ENCODE results near the gene SEC62.

Gene SEC62

DNA sequence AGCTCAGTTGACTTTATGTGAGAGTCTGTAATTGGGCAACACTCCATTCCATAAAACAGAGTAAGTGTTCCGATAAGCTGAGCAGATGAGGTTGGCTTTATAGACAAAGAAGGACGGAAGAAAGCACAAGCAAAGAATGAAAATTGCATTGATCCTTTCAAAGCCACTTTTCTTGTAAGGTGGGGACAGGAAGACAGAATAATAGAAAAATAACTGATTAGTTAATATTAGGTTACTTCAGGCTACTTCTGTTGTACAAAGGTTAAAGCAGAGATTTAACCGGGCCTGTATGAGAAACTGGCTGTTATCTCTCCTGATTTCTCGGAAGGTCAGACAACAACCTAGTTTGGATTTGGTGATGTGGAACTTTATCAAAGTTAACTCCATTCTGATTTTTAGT, 55.7 kb downstream of the SEC62 start:
- DNase-seq = no peak

DNA sequence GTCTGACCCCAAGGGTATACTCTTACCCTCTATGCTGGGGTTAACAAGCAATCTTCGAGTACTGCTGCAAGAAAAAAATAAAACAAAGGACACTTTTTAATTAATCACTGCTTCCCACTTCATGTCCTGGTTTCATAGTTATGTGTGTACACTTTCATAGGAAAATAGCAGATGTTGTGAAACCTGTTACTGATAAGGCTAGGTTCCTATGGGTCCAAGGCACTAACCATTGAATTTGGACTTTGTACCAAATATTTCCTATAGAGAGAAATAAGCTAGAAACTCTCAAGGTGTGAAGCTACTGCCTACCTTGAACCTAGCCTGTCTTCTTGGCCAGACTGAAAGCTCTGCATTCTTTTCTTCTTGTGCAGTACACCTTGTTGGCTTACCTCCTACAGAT, 56.6 kb downstream of the SEC62 start:
- DNase-seq = no peak

DNA sequence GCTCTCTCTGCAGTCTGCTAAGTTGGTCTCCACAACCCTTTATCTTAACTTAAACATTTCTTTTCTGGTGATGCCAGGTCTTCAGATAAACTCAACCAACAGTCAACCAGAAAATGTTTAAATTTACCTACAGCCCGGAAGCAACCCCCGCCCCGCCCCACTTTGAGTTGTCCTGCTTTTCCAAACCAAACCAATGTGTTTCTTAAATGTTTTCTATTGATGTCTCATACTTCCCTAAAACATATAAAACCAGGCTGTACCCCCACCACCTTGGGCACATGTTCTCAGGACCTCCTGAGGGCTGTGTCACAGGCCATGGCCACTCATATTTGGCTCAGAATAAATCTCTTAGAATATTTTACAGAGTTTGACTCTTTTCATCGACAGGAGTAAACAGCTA, 58.0 kb downstream of the SEC62 start:
- no peak for DNase-seq

DNA sequence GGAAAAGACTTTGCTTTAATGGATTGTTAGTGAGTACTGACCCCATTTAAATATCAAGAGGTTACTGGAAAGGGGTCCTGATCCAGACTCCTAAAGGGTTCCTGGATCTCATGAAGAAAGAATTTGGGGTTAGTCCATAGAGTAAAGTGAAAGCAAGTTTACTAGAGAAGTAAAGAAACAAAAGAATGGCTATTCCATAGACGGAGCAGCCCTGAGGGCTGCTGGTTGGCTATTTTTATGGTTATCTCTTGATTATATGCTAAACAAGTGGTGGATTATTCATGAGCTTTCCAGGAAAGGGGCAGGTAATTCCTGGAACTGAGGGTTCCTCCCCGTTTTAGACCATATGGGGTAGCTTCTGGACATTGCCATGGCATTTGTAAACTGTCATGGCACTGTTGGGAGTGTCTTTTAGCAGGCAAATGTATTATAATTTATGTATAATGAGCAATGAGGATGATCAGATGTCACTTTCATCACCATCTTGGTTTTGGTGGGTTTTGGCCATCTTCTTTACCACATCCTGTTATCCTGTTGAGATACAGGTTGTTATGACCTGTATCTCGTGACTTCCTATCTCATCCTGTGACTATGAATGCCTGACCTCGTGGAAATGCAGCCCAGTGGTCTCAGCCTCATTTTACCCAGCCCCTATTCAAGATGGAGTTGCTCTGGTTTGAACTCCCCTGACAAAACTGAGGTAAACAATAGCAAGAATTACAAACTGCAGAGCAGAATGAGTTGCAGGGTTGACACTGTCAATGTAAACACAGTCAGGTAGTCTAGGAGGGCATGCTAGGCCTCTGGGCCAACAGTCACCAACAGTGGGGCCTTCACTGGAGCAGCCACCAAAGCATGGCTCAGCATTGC, 60.9 kb downstream of the SEC62 start:
- DNase-seq = no peak

DNA sequence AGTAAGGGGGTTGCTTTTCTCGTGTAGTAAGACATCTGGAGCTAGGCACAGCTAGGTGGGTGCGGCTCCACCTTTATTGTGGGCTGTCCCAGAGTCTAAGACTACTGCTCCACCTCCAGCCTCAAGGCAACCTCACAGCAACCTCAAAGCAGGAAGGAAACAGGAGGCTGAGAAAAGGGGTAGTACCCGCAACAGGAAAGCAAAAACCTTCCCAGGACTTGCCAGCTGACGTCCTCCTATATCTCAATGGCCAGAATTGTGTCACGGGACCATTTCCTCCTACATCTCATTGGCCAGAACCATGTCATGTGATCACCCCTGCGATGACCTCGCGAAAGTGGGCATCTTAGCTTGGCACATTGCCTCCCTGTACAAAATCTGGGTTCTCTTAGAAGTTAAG, 66.9 kb downstream of the SEC62 start:
- peak; percentile 69 for DNase-seq

DNA sequence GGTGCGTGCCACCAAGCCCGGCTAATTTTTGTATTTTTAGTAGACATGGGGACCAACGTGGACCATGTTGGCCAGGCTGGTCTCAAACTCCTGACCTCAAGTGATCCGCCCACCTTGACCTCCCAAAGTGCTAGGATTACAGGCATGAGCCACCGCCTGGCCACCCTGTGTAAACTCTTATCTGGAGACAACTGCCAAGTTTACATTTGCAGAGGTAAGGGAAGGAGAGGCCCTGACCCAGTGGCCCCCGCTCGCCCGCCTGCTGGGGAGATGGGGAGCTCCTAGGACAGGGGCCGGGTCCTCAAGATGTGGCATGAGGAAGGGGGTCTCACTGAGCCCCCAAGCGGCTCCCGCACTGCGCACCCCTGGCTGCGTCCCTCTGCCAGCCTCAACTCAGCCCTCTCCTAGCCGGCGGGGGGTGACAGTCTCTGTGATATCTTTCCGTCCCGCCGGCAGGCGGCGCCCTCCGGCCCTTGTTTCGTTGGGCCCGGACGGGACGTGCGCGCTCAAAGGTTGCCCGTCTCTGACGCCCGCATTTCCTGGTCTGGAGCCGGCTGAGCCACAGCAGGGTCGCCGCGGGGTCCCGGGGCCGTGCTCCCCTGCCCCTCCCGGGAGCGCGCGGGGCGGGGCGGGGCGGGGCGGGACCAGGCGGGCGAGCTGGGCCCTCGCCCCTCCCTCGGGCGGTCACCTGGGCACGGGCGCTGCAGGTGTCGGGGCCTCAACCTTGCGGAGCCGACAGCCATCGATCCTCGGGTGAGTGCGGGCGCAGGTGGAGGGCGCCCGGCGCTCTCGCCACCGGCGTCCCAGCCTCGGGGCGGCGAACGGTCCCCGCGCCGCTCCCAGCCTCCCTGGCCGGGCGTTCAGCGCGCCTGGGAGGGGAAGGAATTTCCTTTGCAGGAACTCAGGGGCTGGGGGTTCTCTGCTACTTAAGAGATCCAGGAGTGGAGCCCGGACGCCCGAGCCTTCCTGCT, 71.1 kb downstream of the SEC62 start, which contains the start of gene GPR160:
GPR160 (plus strand) TSS at position 533 of the 971 bp plus-strand sequence. CDS start 45,978 bp downstream, outside the sequence.
- peak; percentile 91 for DNase-seq

DNA sequence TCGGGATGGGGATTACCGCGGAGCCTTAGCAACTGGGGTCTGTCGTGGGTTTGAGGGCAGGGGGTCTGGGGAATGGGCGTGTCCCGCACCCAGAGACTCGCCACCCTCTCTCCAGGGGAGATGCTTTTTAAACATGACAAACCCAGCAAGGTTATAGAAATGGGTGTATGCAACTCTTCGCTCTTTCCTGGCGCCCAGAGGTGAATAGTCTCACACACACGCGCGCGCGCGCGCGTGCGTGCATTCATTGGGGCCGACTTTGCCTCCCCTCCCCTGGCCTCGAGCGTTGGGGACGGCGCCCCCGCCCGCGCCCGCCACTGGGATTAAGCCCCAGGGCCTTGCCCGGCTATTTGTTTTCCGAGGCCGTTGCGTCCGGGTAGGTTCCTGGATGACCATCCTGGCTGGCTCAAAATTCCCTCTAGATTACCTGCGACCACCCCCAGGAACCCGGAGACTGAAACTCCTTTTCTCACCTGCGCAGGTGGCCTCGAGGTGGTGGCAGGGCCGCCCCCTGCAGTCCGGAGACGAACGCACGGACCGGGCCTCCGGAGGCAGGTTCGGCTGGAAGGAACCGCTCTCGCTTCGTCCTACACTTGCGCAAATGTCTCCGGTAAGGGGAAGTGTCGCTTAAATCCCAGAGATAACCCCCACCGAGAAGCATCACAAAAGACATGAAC, 72.0 kb downstream of the SEC62 start:
- DNase-seq = peak; percentile 65

DNA sequence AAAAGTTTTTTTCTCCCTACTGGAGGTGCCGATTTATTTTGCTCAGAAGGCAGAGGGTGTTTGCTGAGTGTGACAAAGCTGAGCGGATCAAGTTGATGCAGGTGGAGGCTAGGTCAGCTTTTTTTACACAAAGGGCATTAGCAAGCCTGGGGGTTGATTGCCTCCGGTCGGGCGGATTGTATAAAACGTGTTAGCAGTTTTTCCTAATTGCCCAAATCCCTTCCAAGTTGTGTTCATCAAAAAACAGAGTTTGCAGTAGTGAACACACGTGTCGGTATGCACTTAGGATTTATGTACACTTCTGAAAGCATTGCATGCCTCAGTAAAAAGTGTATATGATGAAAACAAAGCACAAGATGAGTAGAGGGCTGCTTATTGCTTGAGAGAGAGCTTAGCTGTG, 73.8 kb downstream of the SEC62 start:
- DNase-seq = no peak

DNA sequence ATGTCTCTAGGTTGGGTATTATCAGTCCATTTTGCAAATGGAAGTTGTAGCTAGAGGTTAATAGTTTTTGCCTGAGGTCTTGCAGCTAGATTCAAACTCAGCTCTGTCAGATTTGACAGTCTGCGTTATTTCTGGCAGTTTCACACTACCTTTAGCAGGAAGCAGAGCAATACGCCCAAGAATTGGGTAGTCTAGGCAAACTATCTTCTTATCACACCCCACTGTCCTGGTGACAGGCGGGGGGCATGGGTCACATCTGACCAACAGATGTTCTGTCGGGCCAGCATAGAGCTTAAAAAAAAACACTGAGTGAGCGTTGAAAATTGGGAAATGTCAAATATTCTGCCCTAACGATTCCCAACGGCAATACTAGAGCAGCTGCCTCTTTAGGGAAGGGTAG, 76.9 kb downstream of the SEC62 start:
- DNase-seq = no peak

DNA sequence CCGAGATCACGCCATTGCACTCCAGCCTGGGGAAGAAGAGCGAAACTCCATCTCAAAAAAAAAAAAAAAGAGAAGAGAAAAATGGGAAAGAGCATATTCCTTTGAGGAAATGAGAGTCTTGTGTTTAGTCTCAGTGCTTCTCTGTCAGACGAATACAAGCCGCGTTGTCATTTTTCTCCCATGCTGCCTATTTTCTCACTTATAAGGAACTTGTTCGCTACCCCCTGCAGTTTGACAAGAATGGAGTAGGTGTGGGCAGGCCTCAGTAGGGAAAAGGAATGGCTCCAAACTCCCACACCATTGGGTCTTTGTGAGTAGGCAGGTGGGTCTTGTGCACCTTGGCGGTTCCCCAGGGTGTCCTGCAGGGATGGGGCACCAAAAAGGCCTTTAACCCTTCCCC, 77.7 kb downstream of the SEC62 start:
- no peak for DNase-seq

DNA sequence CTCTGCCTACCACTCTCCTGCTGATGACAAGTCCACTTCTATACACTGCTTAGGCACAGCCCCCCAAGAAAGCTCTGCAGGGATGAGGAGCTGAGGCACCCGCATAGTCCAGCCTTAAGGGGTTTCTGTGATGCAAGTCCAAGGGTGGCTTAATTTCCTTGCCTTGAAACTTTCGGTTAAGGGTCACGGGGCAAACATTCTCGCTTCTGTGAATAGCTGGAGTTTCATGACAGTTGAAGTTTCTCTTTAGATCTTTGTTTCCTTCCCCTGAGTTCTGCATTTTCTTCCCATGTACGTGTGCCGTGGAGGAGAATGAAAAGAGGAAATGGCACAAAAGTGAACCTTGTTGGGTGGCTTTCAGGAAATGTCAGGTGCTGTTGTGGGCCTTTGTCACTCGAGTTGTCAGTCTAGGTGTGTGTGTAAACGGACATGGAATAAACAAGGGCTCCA, 78.2 kb downstream of the SEC62 start:
- peak; percentile 67 for DNase-seq

DNA sequence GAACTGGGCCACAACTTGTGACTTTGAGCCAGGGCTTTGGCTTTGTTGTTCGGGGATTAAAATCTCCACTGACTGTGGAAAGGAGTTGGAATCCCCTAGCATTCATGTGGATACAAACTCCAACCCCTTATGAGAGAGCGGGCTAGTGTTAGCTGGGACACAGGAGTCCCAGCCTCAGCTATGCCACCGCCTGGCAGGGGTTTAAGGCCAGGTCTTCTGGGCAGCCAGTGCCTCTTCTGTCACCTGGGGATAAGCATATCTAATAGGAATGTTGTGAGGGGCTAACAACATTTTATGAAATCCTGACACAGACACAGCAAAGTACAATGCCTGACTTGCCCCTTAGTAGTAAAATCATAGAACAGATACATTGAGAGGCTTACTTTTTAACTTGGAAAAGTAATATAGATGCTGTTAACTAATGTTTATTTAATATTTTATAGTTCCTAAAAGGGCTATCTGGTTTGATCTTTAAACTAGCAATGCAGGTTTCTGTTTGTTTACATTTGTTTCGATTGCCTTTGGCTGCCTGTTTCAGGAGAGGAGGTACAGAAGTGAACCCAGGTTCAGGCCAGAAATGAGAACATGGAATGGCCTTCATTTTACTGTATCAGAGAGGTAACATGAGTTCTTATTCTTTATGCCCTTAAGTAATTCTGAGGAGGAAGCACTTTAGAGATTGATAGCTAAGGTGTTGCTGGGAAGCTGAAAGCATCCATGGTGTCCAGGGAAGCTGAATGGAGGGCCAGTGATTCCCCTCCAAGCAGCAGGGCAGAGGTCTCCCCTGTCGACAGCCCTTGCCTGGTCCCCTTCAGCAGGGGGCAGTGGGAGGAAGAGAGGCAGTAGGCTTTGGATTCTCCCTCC, 79.9 kb downstream of the SEC62 start:
- no peak for DNase-seq

DNA sequence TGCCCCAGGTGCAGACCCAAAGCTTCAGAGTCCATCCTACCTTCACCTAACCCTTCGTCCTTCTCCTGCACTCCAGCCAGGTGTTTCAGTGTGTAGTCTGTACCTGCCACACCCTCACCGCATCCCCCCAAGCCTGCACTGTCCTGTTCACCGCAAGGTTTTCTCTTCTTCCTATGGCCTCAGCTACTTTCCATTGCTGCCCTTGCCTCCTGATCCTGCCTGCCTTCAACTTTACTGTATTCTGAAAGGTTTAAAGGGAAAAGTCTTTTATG, 80.5 kb downstream of the SEC62 start:
- DNase-seq = no peak

Data from hematopoietic multipotent progenitor cell treated with erythropoietin and hydrocortisone succinate and interleukin-3 and kit ligand, for 4 days (in vitro differentiated cells).